CD4-positive, alpha-beta T cell (primary cell): Measurements from ENCODE around the gene TRAPPC6A. TPM values are rescaled to one million over a fixed set of nuclear protein-coding genes. Genes with fewer than 3 reads are reported as not detected.

Experiments used
- ATAC-seq: fragments of 200-7000 bp; cut with Tn5 transposase; one replicate; pipeline ENCODE4 v1.10.0; 2022; ENCODE audit warnings: mild to moderate bottlenecking; ENCODE audit not compliant: poor library complexity
- CTCF ChIA-PET: fragments of 350-600 bp; sonication (Branson Sonifier 250); formaldehyde crosslinking; loops from one replicate; lab custom pipeline; 2021; ENCODE audit warnings: antibody characterized with exemption, inconsistent platforms; lab: Charles Lee
- POLR2A ChIA-PET: fragments of 350-600 bp; sonication (Branson Sonifier 250); formaldehyde crosslinking; loops from one replicate; lab custom pipeline; 2021; ENCODE audit warnings: antibody characterized with exemption, inconsistent platforms; lab: Charles Lee
- DNase-seq, 14 experiments: peaks; one replicate each; pipeline ENCODE4 v3.0.0-alpha.2; 2013 to 2020; ENCODE audit warnings: mixed read lengths in 2 of 14
- H3K27ac ChIP-seq, 2 donors: one replicate each; pipeline versions ENCODE4 v1.5.1 to v1.7.0; 2013; ENCODE audit warnings: low read length in 2 of 2, low read depth in 1 of 2, mild to moderate bottlenecking in 1 of 2
- H3K27me3 ChIP-seq, 2 experiments: 1 replicate in 1 of 2; 2 replicates in 1 of 2; pipeline versions ENCODE4 v1.6.1 to v1.7.0; 2013; ENCODE audit warnings: low read length in 2 of 2, control low read depth in 1 of 2, mild to moderate bottlenecking in 1 of 2, moderate library complexity in 1 of 2; ENCODE audit not compliant: insufficient read depth in 2 of 2, control insufficient read depth in 1 of 2
- H3K36me3 ChIP-seq: one replicate; pipeline ENCODE4 v1.6.1; 2013; ENCODE audit warnings: low read length, control low read depth; ENCODE audit not compliant: insufficient read depth
- H3K4me1 ChIP-seq: one replicate; pipeline ENCODE4 v1.6.1; 2013; ENCODE audit warnings: low read length, control low read depth; ENCODE audit not compliant: insufficient read depth
- H3K4me3 ChIP-seq: one replicate; pipeline ENCODE4 v1.5.1; 2013; ENCODE audit warnings: mild to moderate bottlenecking, low read length, moderate library complexity
- H3K9me3 ChIP-seq, 2 experiments: 1 replicate in 1 of 2; 2 replicates in 1 of 2; pipeline versions ENCODE4 v1.6.1 to v1.7.0; 2013; ENCODE audit warnings: low read length in 2 of 2, mild to moderate bottlenecking in 2 of 2, control low read depth in 1 of 2, moderate library complexity in 1 of 2; ENCODE audit not compliant: control insufficient read depth in 1 of 2, insufficient read depth in 1 of 2
- H3K27ac Mint-ChIP-seq: one replicate; pipeline ENCODE4 v1.8.0; 2020; ENCODE audit warnings: mixed read lengths
- H3K27me3 Mint-ChIP-seq: one replicate; pipeline ENCODE4 v1.8.0; 2021; ENCODE audit warnings: mixed read lengths
- H3K36me3 Mint-ChIP-seq: one replicate; pipeline ENCODE4 v1.8.0; 2021; ENCODE audit warnings: low read depth, mixed read lengths
- H3K4me1 Mint-ChIP-seq: one replicate; pipeline ENCODE4 v1.8.0; 2021; ENCODE audit warnings: low read depth, mixed read lengths
- H3K4me3 Mint-ChIP-seq: one replicate; pipeline ENCODE4 v1.8.0; 2020; ENCODE audit warnings: mild to moderate bottlenecking, mixed read lengths
- H3K9me3 Mint-ChIP-seq: one replicate; pipeline ENCODE4 v1.8.0; 2020; ENCODE audit warnings: mixed read lengths
- intact Hi-C, 2 experiments: fragments of 100-400 bp; cut with DNase I in 1 of 2; cut with micrococcal nuclease in 1 of 2; formaldehyde crosslinking; loops; one replicate each; pipeline versions ENCODE4 v1.15.1 to v1.9.0; 2023 to 2025; cut with DNase I, micrococcal nuclease
- total RNA-seq, 174 experiments: library from RNA in 2 of 174; stranded (reverse) in 2 of 174; gene quantifications; one replicate each; pipeline ENCODE4 v1.2.3 and lab custom pipeline; 2021 to 2026
- TF ChIP-seq, protein P1 (sequence below): fragments of 200-600 bp; IDR thresholded peaks from one replicate; pipeline ENCODE4 v1.8.0; 2022; ENCODE audit warnings: antibody characterized with exemption, mild to moderate bottlenecking

Gene TRAPPC6A
- total RNA-seq, 2 experiments from 2014 or later, result 32.0 to 38.8 TPM

DNA sequence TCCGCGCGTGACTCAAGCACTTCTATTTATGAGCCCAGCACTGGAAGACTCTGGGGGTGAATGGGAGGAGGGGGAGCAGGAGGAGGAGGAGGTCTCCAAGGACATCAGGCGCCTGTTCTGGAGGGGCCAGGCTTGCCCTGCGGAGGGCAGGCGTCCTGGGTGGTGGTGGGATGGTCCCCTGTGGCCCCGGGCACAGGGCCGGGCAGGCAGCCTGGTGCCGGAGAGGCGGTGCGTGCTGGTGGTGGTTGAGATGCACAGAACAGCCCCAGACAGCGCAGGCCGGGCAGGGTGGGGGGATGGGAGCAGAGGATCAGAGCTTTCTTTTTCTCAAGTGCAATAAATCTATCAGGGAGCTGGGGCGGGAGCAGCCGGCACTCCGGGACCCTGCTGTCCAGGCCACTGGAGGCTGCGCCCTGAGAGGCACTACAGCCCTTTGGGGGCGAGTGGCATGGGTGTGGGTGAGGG is 31.3 kb downstream of the TRAPPC6A start:
- Histone ChIP-seq H3K27ac (no peak overlapping the region), H3K4me3 (no peak overlapping the region), H3K9me3 (peaks cover 0 to 4% of the 10 kb centered on the region in 2 experiments), H3K36me3 (peaks cover 26% of the 10 kb centered on the region), H3K27me3 (no peaks in the 10 kb centered on the region), H3K4me1 (peaks cover 11% of the 10 kb centered on the region)
- ChIA-PET CTCF (no interaction called here), POLR2A (no interaction called here)
- ATAC-seq (no peak), DNase-seq (no peak)
- H3K36me3 Mint-ChIP-seq, result peaks cover 9% of the 10 kb centered on the region
- peaks cover 3% of the 10 kb centered on the region for H3K27me3 Mint-ChIP-seq
- peaks cover 7% of the 10 kb centered on the region for H3K4me1 Mint-ChIP-seq
- intact Hi-C loops, result no loop called here
- TF ChIP-seq, protein P1, sequence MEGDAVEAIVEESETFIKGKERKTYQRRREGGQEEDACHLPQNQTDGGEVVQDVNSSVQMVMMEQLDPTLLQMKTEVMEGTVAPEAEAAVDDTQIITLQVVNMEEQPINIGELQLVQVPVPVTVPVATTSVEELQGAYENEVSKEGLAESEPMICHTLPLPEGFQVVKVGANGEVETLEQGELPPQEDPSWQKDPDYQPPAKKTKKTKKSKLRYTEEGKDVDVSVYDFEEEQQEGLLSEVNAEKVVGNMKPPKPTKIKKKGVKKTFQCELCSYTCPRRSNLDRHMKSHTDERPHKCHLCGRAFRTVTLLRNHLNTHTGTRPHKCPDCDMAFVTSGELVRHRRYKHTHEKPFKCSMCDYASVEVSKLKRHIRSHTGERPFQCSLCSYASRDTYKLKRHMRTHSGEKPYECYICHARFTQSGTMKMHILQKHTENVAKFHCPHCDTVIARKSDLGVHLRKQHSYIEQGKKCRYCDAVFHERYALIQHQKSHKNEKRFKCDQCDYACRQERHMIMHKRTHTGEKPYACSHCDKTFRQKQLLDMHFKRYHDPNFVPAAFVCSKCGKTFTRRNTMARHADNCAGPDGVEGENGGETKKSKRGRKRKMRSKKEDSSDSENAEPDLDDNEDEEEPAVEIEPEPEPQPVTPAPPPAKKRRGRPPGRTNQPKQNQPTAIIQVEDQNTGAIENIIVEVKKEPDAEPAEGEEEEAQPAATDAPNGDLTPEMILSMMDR, result no peak
- no peak overlapping the region for H3K4me3 Mint-ChIP-seq
- H3K9me3 Mint-ChIP-seq, result no peaks in the 10 kb centered on the region
- H3K27ac Mint-ChIP-seq, result no peak overlapping the region

DNA sequence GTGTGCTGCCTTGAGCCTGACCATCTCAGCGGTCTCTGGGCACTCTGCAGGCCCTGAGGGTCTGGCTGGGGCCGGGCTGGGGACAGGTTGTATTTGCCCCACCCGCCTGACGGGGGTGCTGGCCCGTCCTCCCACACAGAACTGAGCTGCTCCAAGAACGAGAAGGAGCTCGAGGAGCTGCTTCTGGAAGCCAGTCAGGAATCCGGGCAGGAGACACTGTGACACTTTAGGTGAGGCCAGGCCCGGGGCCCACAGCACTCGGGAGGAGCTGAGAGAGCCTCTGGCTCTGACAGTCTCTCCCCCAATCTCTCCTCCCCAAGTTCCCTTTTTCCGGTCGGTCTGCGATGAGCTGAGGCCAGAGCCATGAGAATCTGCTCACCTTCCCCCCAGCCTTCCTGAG is 31.8 kb downstream of the TRAPPC6A start:
- peaks cover 6% of the 10 kb centered on the region for H3K4me1 ChIP-seq
- peaks cover 31% of the 10 kb centered on the region for H3K36me3 ChIP-seq
- intact Hi-C loops, result no loop called here
- Mint-ChIP-seq H3K36me3 (peaks cover 13% of the 10 kb centered on the region), H3K4me3 (no peak overlapping the region), H3K27ac (no peak overlapping the region), H3K9me3 (no peaks in the 10 kb centered on the region), H3K27me3 (no peaks in the 10 kb centered on the region), H3K4me1 (peaks cover 7% of the 10 kb centered on the region)
- ATAC-seq (no peak), DNase-seq (no peak)
- no peak overlapping the region for H3K4me3 ChIP-seq
- no peaks in the 10 kb centered on the region for H3K9me3 ChIP-seq
- TF ChIP-seq, protein P1, result no peak
- ChIA-PET POLR2A (no interaction called here), CTCF (no interaction called here)
- H3K27ac ChIP-seq, result no peak overlapping the region
- H3K27me3 ChIP-seq, result no peaks in the 10 kb centered on the region

DNA sequence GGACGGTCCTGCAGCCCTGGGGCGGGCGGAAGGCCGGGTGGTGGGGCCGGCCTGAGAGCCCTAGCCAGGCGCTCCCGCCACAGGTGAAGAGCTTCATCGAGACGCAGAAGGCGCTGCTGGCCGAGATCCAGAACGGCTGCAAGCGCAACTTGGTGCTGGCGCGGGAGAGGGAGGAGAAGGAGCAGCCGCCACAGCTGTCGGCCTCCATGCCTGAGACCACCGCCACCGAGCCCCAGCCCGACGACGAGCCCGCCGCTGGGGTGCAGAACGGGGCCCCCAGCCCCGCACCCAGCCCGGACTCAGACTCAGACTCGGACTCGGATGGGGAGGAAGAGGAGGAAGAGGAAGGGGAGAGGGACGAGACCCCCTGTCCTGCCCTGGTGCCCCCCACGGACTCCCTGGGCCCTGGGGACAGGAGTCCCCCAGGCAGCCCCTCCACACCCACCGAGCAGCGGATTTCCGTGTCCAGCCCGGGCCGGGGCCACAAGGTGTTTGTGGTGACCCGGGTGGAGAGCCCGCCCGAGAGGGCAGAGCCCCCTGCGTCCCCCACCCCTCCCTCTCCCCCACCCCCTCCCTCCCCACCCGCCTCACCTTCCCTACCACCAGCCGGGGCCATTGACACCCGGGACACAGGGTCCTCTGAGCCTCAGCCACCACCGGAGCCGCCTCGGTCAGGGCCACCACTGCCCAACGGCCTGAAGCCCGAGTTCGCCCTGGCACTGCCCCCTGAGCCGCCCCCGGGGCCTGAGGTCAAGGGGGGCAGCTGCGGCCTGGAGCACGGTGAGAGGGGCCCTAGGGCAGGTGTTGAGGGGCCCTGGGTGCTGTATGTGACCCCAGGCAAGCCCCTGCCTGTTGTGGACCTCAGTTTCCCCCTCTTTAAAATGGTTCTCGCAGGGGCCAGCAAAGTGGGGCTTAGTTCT is 32.5 kb downstream of the TRAPPC6A start:
- Histone ChIP-seq H3K27ac (no peak overlapping the region), H3K9me3 (no peaks in the 10 kb centered on the region), H3K36me3 (peaks cover 39% of the 10 kb centered on the region), H3K4me1 (peaks cover 6% of the 10 kb centered on the region), H3K4me3 (no peak overlapping the region), H3K27me3 (no peaks in the 10 kb centered on the region)
- POLR2A ChIA-PET, result no interaction called here
- H3K9me3 Mint-ChIP-seq, result no peaks in the 10 kb centered on the region
- CTCF ChIA-PET, result no interaction called here
- intact Hi-C loops, result no loop called here
- H3K27ac Mint-ChIP-seq, result no peak overlapping the region
- peaks cover 14% of the 10 kb centered on the region for H3K36me3 Mint-ChIP-seq
- no peak overlapping the region for H3K4me3 Mint-ChIP-seq
- ATAC-seq (no peak), DNase-seq (no peak)
- peaks cover 7% of the 10 kb centered on the region for H3K4me1 Mint-ChIP-seq
- TF ChIP-seq, protein P1, result no peak
- H3K27me3 Mint-ChIP-seq, result no peaks in the 10 kb centered on the region
